Measurements from ENCODE around the gene DSCAM. TPM values are rescaled to one million over a fixed set of nuclear protein-coding genes. Genes with fewer than 3 reads are reported as not detected.

DSCAM gene
- total RNA-seq, 2 donors from 2014 or later = not detected

DNA sequence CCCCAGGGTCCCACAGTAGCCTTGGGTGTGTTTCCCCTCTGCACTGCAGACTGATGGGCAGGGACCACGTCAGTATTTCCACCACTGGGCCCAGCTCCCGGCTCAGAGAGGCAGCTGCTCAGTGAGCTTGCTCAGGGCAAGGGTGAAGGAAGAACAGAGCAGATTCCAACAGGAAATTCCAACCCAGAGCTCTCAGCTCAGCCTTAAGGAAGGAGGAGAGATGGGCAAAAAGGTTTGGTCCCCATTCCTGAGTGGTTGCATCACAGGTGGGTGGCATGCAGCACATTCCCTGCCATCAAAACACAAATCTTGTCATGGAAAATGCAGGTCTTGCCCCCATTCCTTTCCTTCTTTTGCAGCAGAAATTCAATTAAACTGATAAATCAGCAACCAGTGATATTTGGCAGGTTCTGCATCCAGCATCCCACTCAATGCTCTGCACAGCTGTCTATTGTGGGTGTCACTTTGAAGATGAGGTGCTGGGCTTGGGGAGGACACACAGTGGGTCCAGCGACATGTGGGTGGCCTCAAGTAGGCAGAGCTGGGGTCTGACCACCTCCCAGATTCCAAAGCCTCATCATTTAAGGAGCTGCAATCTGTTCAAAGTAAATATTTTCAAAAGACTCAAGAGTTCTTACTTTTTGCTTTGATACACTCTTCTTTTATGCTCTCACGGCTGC is 315.4 kb downstream of the DSCAM start:
- Mint-ChIP-seq H3K36me3 (peaks cover 0 to 6% of the 10 kb centered on the region in 2 donors), H3K9me3 (peaks cover 11 to 22% of the 10 kb centered on the region in 2 donors), H3K27ac (no peak overlapping the region)
- ATAC-seq = no peak
- no peak for DNase-seq (ENCODE audit: low spot score in 2 of 2)

GRCh38 chr21:40531016-40531415 is 315.9 kb downstream of the DSCAM start:
- H3K36me3 Mint-ChIP-seq = peaks cover 0 to 6% of the 10 kb centered on the region in 2 donors
- DNase-seq (ENCODE audit: low spot score in 2 of 2) (no peak), ATAC-seq (no peak)

DNA sequence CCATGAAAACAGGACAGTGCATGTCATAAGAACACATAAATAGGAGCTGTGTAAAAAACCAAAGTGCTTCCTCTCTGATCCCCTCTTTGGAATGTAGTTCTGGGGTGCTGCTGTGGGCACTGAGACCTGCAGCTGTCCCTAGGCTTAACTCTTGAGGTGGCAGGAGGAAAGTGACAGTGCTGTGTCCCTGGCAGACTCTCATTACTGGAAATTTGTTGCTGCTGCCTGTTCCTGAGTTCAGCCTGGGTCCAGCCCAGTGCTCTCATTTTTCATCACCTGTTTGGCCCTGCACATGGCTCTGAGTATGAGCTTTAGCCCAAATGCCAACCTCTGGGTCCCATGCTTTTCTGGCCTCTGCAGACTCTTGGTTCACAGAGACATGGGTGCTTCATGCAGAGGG is 329.3 kb downstream of the DSCAM start:
- Mint-ChIP-seq H3K27ac (no peak overlapping the region), H3K9me3 (peaks cover 0 to 9% of the 10 kb centered on the region in 2 donors), H3K36me3 (no peaks in the 10 kb centered on the region)
- DNase-seq (ENCODE audit: low spot score in 2 of 2) (no peak), ATAC-seq (no peak)

More at GRCh38 chr21:40531016-40531415, 315.9 kb downstream of the DSCAM start:
- no peak overlapping the region for H3K27ac Mint-ChIP-seq
- peaks cover 11 to 22% of the 10 kb centered on the region in 2 donors for H3K9me3 Mint-ChIP-seq

GRCh38 chr21:40516335-40516734 is 330.6 kb downstream of the DSCAM start:
- peaks cover 7 to 15% of the 10 kb centered on the region in 2 donors for H3K9me3 Mint-ChIP-seq
- no peak overlapping the region for H3K27ac Mint-ChIP-seq
- DNase-seq (ENCODE audit: low spot score in 2 of 2) (no peak), ATAC-seq (no peak)
- no peaks in the 10 kb centered on the region for H3K36me3 Mint-ChIP-seq

DNA sequence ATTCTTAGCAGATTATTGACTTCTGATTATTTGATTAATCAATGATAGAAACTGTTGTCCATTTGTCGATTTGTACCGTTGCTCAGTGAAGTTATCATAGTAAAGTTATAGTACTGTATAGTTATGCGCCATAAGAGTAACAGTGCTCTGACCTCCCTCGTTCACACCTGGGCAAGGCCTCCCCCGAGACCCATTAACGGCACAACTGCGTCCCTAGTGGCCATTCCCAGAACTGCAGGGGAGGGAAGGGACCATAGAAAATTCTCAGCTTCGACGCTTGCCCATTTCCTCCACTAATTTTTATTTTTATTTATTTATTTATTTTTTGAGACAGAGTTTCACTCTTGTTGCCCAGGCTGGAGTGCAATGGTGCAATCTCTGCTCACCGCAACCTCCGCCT is 334.4 kb downstream of the DSCAM start:
- Mint-ChIP-seq H3K27ac (no peak overlapping the region), H3K36me3 (no peaks in the 10 kb centered on the region), H3K9me3 (peaks cover 7 to 15% of the 10 kb centered on the region in 2 donors)
- DNase-seq (ENCODE audit: low spot score in 2 of 2) (peak in 1 of 2 donors; percentile 24), ATAC-seq (no peak)

DNA sequence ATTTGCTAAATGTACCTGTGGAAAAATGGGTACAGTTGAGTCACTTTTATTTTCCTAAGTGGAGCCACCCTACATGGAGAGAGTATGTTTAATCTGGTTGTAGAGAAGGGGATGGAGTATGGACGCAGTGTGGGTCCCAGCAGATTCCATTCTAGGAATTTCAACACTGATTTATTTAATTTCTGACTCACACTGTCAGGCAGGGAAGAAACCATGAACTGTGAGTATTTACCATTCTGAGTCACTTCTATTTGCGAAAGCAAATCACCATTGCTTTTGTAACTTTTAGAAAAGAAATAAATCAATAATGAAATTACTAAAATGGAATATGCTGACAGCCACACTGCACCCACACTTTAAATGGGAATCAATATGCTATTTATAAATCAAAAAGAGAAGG is 339.0 kb downstream of the DSCAM start:
- Mint-ChIP-seq H3K36me3 (no peaks in the 10 kb centered on the region), H3K27ac (no peak overlapping the region), H3K9me3 (peaks cover 7 to 8% of the 10 kb centered on the region in 2 donors)
- no peak for ATAC-seq
- DNase-seq (ENCODE audit: low spot score in 2 of 2) = no peak

DNA sequence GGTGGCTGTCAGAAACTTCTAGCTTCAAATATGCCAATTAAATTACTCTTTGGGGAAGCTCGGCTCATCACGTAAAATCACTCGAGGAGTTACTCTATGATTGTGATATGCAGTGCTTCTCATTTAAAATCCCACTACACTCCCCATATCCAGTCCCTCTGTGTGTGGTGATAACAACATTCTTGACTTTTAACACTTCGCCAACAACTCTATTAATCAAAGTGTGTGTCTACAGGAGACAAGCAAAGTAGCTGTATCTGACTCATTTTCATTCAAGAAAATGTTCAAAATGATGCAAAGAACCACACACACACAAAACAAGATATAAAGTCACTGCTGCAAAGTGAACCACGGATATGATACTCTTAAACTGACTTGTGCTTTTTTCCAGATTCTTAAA is 341.3 kb downstream of the DSCAM start:
- Mint-ChIP-seq H3K36me3 (no peaks in the 10 kb centered on the region), H3K27ac (no peak overlapping the region), H3K9me3 (no peaks in the 10 kb centered on the region)
- no peak for DNase-seq (ENCODE audit: low spot score in 2 of 2)
- ATAC-seq = no peak

DNA sequence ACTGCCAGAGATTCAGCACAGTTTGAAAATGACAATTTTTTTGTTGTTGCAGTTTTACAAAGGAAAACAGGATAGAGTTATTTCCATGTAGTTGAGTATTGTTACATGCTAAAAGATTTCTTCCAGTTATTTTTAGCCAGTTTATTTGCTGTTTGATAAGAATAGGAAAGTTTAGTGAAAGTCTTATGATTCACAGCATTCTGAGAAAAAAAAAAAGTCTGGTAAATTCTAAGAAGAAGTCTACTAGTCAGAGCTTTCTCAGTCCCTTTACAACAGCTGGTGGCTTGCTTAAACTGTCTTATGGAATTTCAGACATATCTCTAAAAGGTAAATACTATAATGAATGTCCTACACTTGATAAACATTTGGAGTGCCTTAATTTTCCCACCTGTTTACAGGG is 341.7 kb downstream of the DSCAM start:
- DNase-seq (ENCODE audit: low spot score in 2 of 2) = no peak
- no peak for ATAC-seq
- Mint-ChIP-seq H3K36me3 (no peaks in the 10 kb centered on the region), H3K9me3 (no peaks in the 10 kb centered on the region), H3K27ac (no peak overlapping the region)

DNA sequence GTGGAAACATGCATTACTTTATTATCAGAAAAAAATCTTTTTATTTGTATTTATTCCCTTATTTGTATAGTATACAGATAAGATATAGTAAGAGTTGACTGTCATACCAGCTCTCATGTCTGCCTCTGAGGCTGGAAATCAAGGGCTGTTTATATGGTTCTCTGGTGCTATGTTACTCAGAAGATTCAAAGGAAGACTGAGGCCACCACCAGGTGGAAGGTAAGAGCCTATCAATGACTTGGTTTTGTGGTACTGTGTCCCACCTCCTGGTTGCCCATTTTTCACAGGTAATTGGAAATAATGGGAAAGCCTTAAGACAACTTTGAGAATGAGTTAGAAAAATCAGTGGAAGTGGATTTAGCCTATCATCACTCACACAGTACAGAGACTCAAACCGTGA is 342.1 kb downstream of the DSCAM start:
- no peak overlapping the region for H3K27ac Mint-ChIP-seq
- DNase-seq (ENCODE audit: low spot score in 2 of 2) = no peak
- no peaks in the 10 kb centered on the region for H3K36me3 Mint-ChIP-seq
- H3K9me3 Mint-ChIP-seq = no peaks in the 10 kb centered on the region
- no peak for ATAC-seq

- peaks cover 13 to 17% of the 10 kb centered on the region in 2 donors for H3K9me3 Mint-ChIP-seq
- H3K36me3 Mint-ChIP-seq = peaks cover 0 to 8% of the 10 kb centered on the region in 2 donors
- H3K27ac Mint-ChIP-seq = no peak overlapping the region
- ATAC-seq = no peak
- DNase-seq (ENCODE audit: low spot score in 2 of 2) = no peak
Measured at GRCh38 chr21:40496116-40496515, 350.8 kb downstream of the DSCAM start.

DNA sequence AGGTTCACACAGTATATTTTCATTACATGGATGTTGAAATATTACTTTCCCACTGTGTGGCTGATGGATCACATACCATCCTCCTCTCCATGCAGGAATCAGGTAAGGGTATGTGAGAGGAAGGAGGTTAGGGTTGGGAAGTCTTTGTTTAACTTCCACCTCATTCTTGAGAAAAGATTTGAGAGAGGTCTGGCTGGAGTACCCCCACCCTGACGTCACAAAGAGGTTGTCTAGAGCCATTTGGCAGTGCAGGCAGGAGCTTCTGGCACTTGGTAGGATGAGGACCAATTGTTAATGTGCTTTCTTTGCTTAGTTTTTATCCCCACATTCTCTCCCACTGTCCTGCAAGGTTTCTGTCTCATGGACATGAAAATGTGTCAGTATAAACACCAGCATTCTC is 356.6 kb downstream of the DSCAM start:
- DNase-seq (ENCODE audit: low spot score in 2 of 2) (no peak), ATAC-seq (no peak)
- Mint-ChIP-seq H3K36me3 (peaks cover 0 to 8% of the 10 kb centered on the region in 2 donors), H3K27ac (no peak overlapping the region), H3K9me3 (peaks cover 13 to 15% of the 10 kb centered on the region in 2 donors)

GRCh38 chr21:40489001-40489400 is 358.0 kb downstream of the DSCAM start:
- Mint-ChIP-seq H3K27ac (no peak overlapping the region), H3K36me3 (peaks cover 0 to 8% of the 10 kb centered on the region in 2 donors), H3K9me3 (peaks cover 13 to 15% of the 10 kb centered on the region in 2 donors)
- ATAC-seq = no peak
- DNase-seq (ENCODE audit: low spot score in 2 of 2) = no peak

DNA sequence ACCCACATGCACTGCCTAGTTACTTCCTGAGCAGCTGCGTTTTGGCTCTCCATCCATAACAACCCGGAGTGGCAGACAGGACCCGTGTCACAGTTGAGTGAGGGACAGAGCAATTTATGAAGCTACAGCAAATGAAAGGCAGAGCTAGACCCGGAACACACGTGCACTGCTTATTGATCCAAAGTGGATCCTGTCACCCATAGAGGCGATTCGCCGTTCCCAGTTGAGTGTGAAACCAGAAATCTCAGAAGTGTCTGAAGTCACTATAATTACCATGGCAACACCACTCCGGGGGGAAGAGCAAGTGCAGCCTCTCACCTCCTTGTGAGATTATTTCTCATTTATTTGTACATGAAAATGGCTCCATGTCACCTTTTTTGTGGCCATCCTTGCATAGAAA is 365.2 kb downstream of the DSCAM start:
- Mint-ChIP-seq H3K9me3 (peaks cover 4 to 6% of the 10 kb centered on the region in 2 donors), H3K27ac (no peak overlapping the region), H3K36me3 (peaks cover 0 to 5% of the 10 kb centered on the region in 2 donors)
- DNase-seq (ENCODE audit: low spot score in 2 of 2) (no peak), ATAC-seq (no peak)

- H3K36me3 Mint-ChIP-seq = peaks cover 0 to 5% of the 10 kb centered on the region in 2 donors
- DNase-seq (ENCODE audit: low spot score in 2 of 2) (no peak), ATAC-seq (no peak)
- H3K27ac Mint-ChIP-seq = no peak overlapping the region
- H3K9me3 Mint-ChIP-seq = peaks cover 4 to 6% of the 10 kb centered on the region in 2 donors
Measured at GRCh38 chr21:40474513-40474912, 372.4 kb downstream of the DSCAM start.

- DNase-seq (ENCODE audit: low spot score in 2 of 2) (no peak), ATAC-seq (no peak)
- Mint-ChIP-seq H3K36me3 (no peaks in the 10 kb centered on the region), H3K27ac (no peak overlapping the region), H3K9me3 (no peaks in the 10 kb centered on the region)
Measured at GRCh38 chr21:40472013-40472412, 374.9 kb downstream of the DSCAM start.

GRCh38 chr21:40471103-40471502 is 375.9 kb downstream of the DSCAM start:
- Mint-ChIP-seq H3K36me3 (no peaks in the 10 kb centered on the region), H3K9me3 (no peaks in the 10 kb centered on the region), H3K27ac (no peak overlapping the region)
- ATAC-seq = no peak
- no peak for DNase-seq (ENCODE audit: low spot score in 2 of 2)

DNA sequence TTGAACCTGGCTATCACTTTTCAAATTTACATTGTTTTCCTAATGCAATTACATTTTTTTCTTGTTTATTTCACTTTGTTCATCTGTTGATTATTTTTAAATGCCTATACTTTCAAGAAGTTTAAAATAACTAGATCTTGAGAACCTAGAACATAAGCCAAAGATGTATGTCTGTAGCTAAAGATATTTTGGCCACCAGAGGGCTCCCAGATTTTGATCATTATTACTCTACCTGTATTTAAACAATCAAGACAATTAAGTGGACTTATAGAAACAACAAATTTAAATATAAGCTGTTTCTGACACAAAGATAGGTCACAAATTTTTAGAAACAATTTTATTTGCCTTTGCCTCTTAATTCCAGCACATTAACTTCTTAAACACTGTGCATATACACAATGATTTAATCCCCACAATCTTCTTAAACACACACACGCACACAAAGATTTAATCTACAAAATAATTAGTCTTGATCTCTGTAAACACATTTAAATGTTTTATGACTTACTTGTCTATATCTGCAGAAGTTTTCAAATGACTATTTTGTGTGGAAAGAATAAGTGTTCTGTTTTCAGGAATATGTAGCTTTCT is 380.0 kb downstream of the DSCAM start:
- no peak overlapping the region for H3K27ac Mint-ChIP-seq
- DNase-seq (ENCODE audit: low spot score in 2 of 2) = no peak
- H3K36me3 Mint-ChIP-seq = no peaks in the 10 kb centered on the region

GRCh38 chr21:40465382-40465781 is 381.6 kb downstream of the DSCAM start:
- no peaks in the 10 kb centered on the region for H3K36me3 Mint-ChIP-seq
- H3K9me3 Mint-ChIP-seq = peaks cover 5 to 6% of the 10 kb centered on the region in 2 donors
- DNase-seq (ENCODE audit: low spot score in 2 of 2) (no peak), ATAC-seq (no peak)
- H3K27ac Mint-ChIP-seq = no peak overlapping the region

More for the DNA sequence above, 380.0 kb downstream of the DSCAM start:
- no peak for ATAC-seq
- peaks cover 5 to 6% of the 10 kb centered on the region in 2 donors for H3K9me3 Mint-ChIP-seq

All from activated naive CD4-positive, alpha-beta T cell treated with anti-CD3 and anti-CD28 coated beads, Interleukin-2, amount 50 U/mL, for 72 hours (primary cell).